ENCODE data around the gene ANXA6. TPM values are rescaled to one million over a fixed set of nuclear protein-coding genes. Genes with fewer than 3 reads are reported as not detected.

Gene ANXA6
- total and polyA plus RNA-seq, 4 donors: 61.4 to 208 (median 155) TPM

GRCh38 chr5:151153300-151153699 lies 4.3 kb downstream of the ANXA6 start:
- peaks cover 0 to 2% (median 0%) of the 10 kb centered on the region in 4 donors for H3K36me3 ChIP-seq (ENCODE audit: control insufficient read depth in 4 of 4, insufficient read depth in 4 of 4, low read length in 4 of 4)
- H3K27me3 ChIP-seq (ENCODE audit: control insufficient read depth in 3 of 3, insufficient read depth in 3 of 3, low read length in 2 of 3): no peaks in the 10 kb centered on the region
- H3K4me3 ChIP-seq: no peak overlapping the region
- DNase-seq: no peak
- H3K4me1 ChIP-seq (ENCODE audit: control insufficient read depth in 5 of 5, insufficient read depth in 5 of 5, low read length in 5 of 5): peaks cover 23 to 58% (median 31%) of the 10 kb centered on the region in 5 donors
- WGBS, 2 donors: 87 to 93% methylated on average over 3 of the region's 3 CpGs
- no peak for TF ChIP-seq CTCF (IDR thresholded peaks at IDR 0.05; ENCODE audit: control extremely low read depth, extremely low read depth)
- H3K9ac ChIP-seq (ENCODE audit: insufficient read depth in 1 of 2, low read length in 2 of 2): no peak overlapping the region
- no peak overlapping the region for H3K27ac ChIP-seq (ENCODE audit: low read depth in 1 of 2, low read length in 1 of 2)
- no peaks in the 10 kb centered on the region for H3K9me3 ChIP-seq (ENCODE audit: control insufficient read depth in 4 of 4, insufficient read depth in 3 of 4, low read length in 3 of 4)
- no peak for ATAC-seq (ENCODE audit: insufficient read depth, low FRiP score)

- peak in 1 of 3 donors; percentile 22 for DNase-seq
- 28 to 60% methylated on average over 5 of the region's 5 CpGs for WGBS, 2 donors
Measured at GRCh38 chr5:151151793-151152192, 5.8 kb downstream of the ANXA6 start.

GRCh38 chr5:151151263-151151660 lies 6.3 kb downstream of the ANXA6 start:
- Histone ChIP-seq H3K4me1 (ENCODE audit: control insufficient read depth in 5 of 5, insufficient read depth in 5 of 5, low read length in 5 of 5) (peaks cover 21 to 44% (median 23%) of the 10 kb centered on the region in 5 donors), H3K36me3 (ENCODE audit: control insufficient read depth in 4 of 4, insufficient read depth in 4 of 4, low read length in 4 of 4) (peaks cover 3 to 12% (median 9%) of the 10 kb centered on the region in 4 donors), H3K9me3 (ENCODE audit: control insufficient read depth in 4 of 4, insufficient read depth in 3 of 4, low read length in 3 of 4) (no peaks in the 10 kb centered on the region), H3K27me3 (ENCODE audit: control insufficient read depth in 3 of 3, insufficient read depth in 3 of 3, low read length in 2 of 3) (no peaks in the 10 kb centered on the region), H3K27ac (ENCODE audit: low read depth in 1 of 2, low read length in 1 of 2) (peak overlapping the region; percentile 1 to 29), H3K9ac (ENCODE audit: insufficient read depth in 1 of 2, low read length in 2 of 2) (peak overlapping the region; percentile 9 to 44), H3K4me3 (no peak overlapping the region)
- DNase-seq (no peak), ATAC-seq (ENCODE audit: insufficient read depth, low FRiP score) (no peak)
- TF ChIP-seq CTCF (IDR thresholded peaks at IDR 0.05; ENCODE audit: control extremely low read depth, extremely low read depth): no peak
- WGBS, 2 donors: 33 to 37% methylated on average over 2 of the region's 2 CpGs

More at GRCh38 chr5:151151793-151152192, 5.8 kb downstream of the ANXA6 start:
- Histone ChIP-seq H3K4me3 (no peak overlapping the region), H3K9me3 (ENCODE audit: control insufficient read depth in 4 of 4, insufficient read depth in 3 of 4, low read length in 3 of 4) (no peaks in the 10 kb centered on the region), H3K27ac (ENCODE audit: low read depth in 1 of 2, low read length in 1 of 2) (peak overlapping the region; percentile 17 to 29), H3K27me3 (ENCODE audit: control insufficient read depth in 3 of 3, insufficient read depth in 3 of 3, low read length in 2 of 3) (no peaks in the 10 kb centered on the region), H3K36me3 (ENCODE audit: control insufficient read depth in 4 of 4, insufficient read depth in 4 of 4, low read length in 4 of 4) (peaks cover 3 to 7% (median 5%) of the 10 kb centered on the region in 4 donors), H3K9ac (ENCODE audit: insufficient read depth in 1 of 2, low read length in 2 of 2) (peak overlapping the region; percentile 9 to 44), H3K4me1 (ENCODE audit: control insufficient read depth in 5 of 5, insufficient read depth in 5 of 5, low read length in 5 of 5) (peaks cover 23 to 49% (median 26%) of the 10 kb centered on the region in 5 donors)
- no peak for TF ChIP-seq CTCF (IDR thresholded peaks at IDR 0.05; ENCODE audit: control extremely low read depth, extremely low read depth)
- peak; percentile 56 for ATAC-seq (ENCODE audit: insufficient read depth, low FRiP score)
